ENCODE data around the gene VEGFB. TPM values are rescaled to one million over a fixed set of nuclear protein-coding genes. Genes with fewer than 3 reads are reported as not detected.

The VEGFB gene
- total RNA-seq, 1 donor from 2014 or later, result 66.7 TPM

DNA sequence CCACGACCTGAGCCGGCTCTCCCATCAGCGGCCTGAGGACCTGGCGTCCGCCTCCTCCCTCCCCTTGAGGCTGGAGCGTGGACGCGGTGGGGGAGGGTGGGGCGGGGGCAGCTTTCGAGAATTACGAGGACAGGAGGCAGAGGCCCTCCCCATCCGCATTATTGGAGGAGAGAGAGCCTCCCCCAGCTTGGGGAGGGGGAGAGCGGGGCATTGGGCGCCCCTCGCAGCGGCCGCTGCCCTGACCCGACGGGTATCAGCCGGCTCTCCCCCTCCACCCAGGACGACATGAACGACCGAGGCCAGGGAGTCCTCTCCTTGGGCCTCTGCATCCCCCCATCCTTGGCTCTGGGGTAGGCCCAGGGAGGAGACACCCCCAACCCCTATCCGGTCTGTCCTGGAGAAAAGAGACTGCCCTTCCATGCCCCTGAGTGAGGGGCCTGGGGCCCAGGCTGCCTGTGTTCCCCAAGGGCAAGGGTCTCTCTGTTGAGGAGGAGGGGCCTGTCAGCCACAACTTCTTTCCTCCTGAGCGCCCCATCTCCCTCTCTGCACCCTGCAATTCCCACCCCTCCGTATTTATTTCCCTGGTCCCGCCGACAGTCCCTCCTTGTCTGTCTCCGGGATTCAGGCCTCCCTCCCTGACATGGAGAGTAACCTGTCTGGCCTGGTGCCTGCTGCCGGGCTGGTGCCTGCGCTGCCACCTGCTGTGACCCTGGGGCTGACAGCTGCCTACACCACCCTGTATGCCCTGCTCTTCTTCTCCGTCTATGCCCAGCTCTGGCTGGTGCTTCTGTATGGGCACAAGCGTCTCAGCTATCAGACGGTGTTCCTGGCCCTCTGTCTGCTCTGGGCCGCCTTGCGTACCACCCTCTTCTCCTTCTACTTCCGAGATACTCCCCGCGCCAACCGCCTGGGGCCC lies 51.8 kb downstream of the VEGFB start:
- DNase-seq, result peak; percentile 75
- peak overlapping the region; percentile 89 for H3K4me3 Mint-ChIP-seq
- peaks cover 20% of the 10 kb centered on the region for H3K36me3 Mint-ChIP-seq (ENCODE audit: low read depth)
- H3K27me3 Mint-ChIP-seq, result peaks cover 9% of the 10 kb centered on the region
- no peaks in the 10 kb centered on the region for H3K9me3 Mint-ChIP-seq
- intact Hi-C loops (cut with micrococcal nuclease), result loop anchor here (1.0 to 2.0 kb wide), 4 partner anchors 16 to 45 kb away; partner anchors contain the start of genes FKBP2 and PRDX5
- peak overlapping the region; percentile 84 for H3K27ac Mint-ChIP-seq
- H3K4me1 Mint-ChIP-seq, result peaks cover 19% of the 10 kb centered on the region

GRCh38 chr11:64286801-64287159 lies 52.4 kb downstream of the VEGFB start:
- peaks cover 9% of the 10 kb centered on the region for H3K27me3 Mint-ChIP-seq
- peaks cover 14% of the 10 kb centered on the region for H3K36me3 Mint-ChIP-seq (ENCODE audit: low read depth)
- peak overlapping the region; percentile 84 for H3K27ac Mint-ChIP-seq
- intact Hi-C loops (cut with micrococcal nuclease), result no loop called here
- peaks cover 18% of the 10 kb centered on the region for H3K4me1 Mint-ChIP-seq
- no peaks in the 10 kb centered on the region for H3K9me3 Mint-ChIP-seq
- H3K4me3 Mint-ChIP-seq, result peak overlapping the region; percentile 87
- peak; percentile 59 for DNase-seq

GRCh38 chr11:64287676-64288352 lies 53.4 kb downstream of the VEGFB start:
- intact Hi-C loops (cut with micrococcal nuclease), result no loop called here
- H3K27me3 Mint-ChIP-seq, result peaks cover 13% of the 10 kb centered on the region
- H3K4me3 Mint-ChIP-seq, result no peak overlapping the region

GRCh38 chr11:64288353-64288750 lies 54.0 kb downstream of the VEGFB start:
- DNase-seq, result no peak
- Mint-ChIP-seq H3K4me3 (no peak overlapping the region), H3K9me3 (no peaks in the 10 kb centered on the region), H3K36me3 (ENCODE audit: low read depth) (peaks cover 8% of the 10 kb centered on the region), H3K4me1 (peaks cover 16% of the 10 kb centered on the region), H3K27me3 (peaks cover 18% of the 10 kb centered on the region), H3K27ac (no peak overlapping the region)
- intact Hi-C loops (cut with micrococcal nuclease), result no loop called here

More at GRCh38 chr11:64287676-64288352, 53.4 kb downstream of the VEGFB start:
- peaks cover 18% of the 10 kb centered on the region for H3K4me1 Mint-ChIP-seq
- peaks cover 10% of the 10 kb centered on the region for H3K36me3 Mint-ChIP-seq (ENCODE audit: low read depth)
- DNase-seq, result no peak
- no peak overlapping the region for H3K27ac Mint-ChIP-seq
- H3K9me3 Mint-ChIP-seq, result no peaks in the 10 kb centered on the region

Other genes with a start within 250 kb of the VEGFB start
- gene OTUB1, start 248.1 kb upstream of the VEGFB start, total RNA-seq, result 105 and 115 TPM in 2 replicates
- not detected in 2 replicates for gene FLRT1, start 198.7 kb upstream of the VEGFB start, total RNA-seq
- gene MACROD1, start 68.5 kb upstream of the VEGFB start, total RNA-seq, result 28.6 and 29.6 TPM in 2 replicates
- gene STIP1, start 48.4 kb upstream of the VEGFB start, total RNA-seq, result 521 and 535 TPM in 2 replicates
- gene FERMT3, start 27.9 kb upstream of the VEGFB start, total RNA-seq, result 200 and 213 TPM in 2 replicates
- gene TRPT1, start 8.4 kb upstream of the VEGFB start, total RNA-seq, result 29.8 and 31.7 TPM in 2 replicates
- 66.1 and 72.6 TPM in 2 replicates for gene NUDT22, start 8.3 kb upstream of the VEGFB start, total RNA-seq
- gene DNAJC4, start 4.0 kb upstream of the VEGFB start, total RNA-seq, result 19.9 and 20.0 TPM in 2 replicates
- 28.8 and 30.6 TPM in 2 replicates for gene FKBP2, start 6.5 kb downstream of the VEGFB start, total RNA-seq
- 284 TPM in 2 replicates for gene PPP1R14B, start 12.4 kb downstream of the VEGFB start, total RNA-seq
- gene PLCB3, start 16.9 kb downstream of the VEGFB start, total RNA-seq, result 16.6 and 16.7 TPM in 2 replicates
- 34.0 and 35.5 TPM in 2 replicates for gene BAD, start 50.1 kb downstream of the VEGFB start, total RNA-seq
- gene GPR137, start 51.3 kb downstream of the VEGFB start, total RNA-seq, result 45.6 and 47.6 TPM in 2 replicates
- 0.23 and 0.24 TPM in 2 replicates for gene KCNK4, start 56.7 kb downstream of the VEGFB start, total RNA-seq
- gene CATSPERZ, start 65.8 kb downstream of the VEGFB start, total RNA-seq, result not detected in 2 replicates
- 59.6 and 60.6 TPM in 2 replicates for gene ESRRA, start 70.9 kb downstream of the VEGFB start, total RNA-seq
- gene TRMT112, start 83.0 kb downstream of the VEGFB start, total RNA-seq, result 319 and 320 TPM in 2 replicates
- gene PRDX5, start 83.5 kb downstream of the VEGFB start, total RNA-seq, result 98.0 and 104 TPM in 2 replicates
- gene CCDC88B, start 105.6 kb downstream of the VEGFB start, total RNA-seq, result 116 and 119 TPM in 2 replicates
- 46.3 and 48.6 TPM in 2 replicates for gene RPS6KA4, start 124.6 kb downstream of the VEGFB start, total RNA-seq

All from activated CD4-positive, alpha-beta T cell treated with anti-CD3 and anti-CD28 coated beads, Interleukin-2, amount 10 ng/mL, durations not matched to agents 24 days and 14 days (primary cell).